ENCODE data around the gene RNF151. TPM values are rescaled to one million over a fixed set of nuclear protein-coding genes. Genes with fewer than 3 reads are reported as not detected.
A peak's percentile ranks its signal among the peaks of the same experiment; 100 is the strongest.
"Not testable (repeated sequence)": the region's sequence is repeated elsewhere in the genome, so short reads cannot be mapped to it uniquely, and the experiment has no call there.

RNF151 gene
- total RNA-seq, 1 donor from 2014 or later: not detected

GRCh38 chr16:1918351-1919326, 48.0 kb upstream of the RNF151 start, which contains the start of gene HS3ST6:
HS3ST6 (minus strand) TSS chr16:1918415; CDS start chr16:1918323, 92 bp downstream.
- no peak for FAIRE-seq
- no peak within 1 kb of the TSS for H3K4me3 Mint-ChIP-seq (ENCODE audit: unreplicated experiment)

GRCh38 chr16:1919327-1919998, 47.2 kb upstream of the RNF151 start:
- no peak overlapping the region for H3K4me2 ChIP-seq (ENCODE audit: low read length)
- H3K9ac ChIP-seq (ENCODE audit: low read length): no peak overlapping the region
- H3K9me3 ChIP-seq (ENCODE audit: insufficient read depth, low read depth, low read length): no peaks in the 10 kb centered on the region
- H3K4me1 Mint-ChIP-seq (ENCODE audit: low read depth, unreplicated experiment): peaks cover 2% of the 10 kb centered on the region
- no peak for FAIRE-seq
- no peaks in the 10 kb centered on the region for H3K4me1 ChIP-seq (ENCODE audit: insufficient read depth, low read length)
- H4K20me1 ChIP-seq (ENCODE audit: insufficient read depth, low read length): no peaks in the 10 kb centered on the region
- H3K9me3 Mint-ChIP-seq (ENCODE audit: unreplicated experiment): no peaks in the 10 kb centered on the region
- H3K36me3 Mint-ChIP-seq (ENCODE audit: low read depth, unreplicated experiment): no peaks in the 10 kb centered on the region
- DNase-seq (ENCODE audit: low read depth): no peak
- no peak overlapping the region for H3K4me3 ChIP-seq (ENCODE audit: insufficient read depth, low read depth, low read length)
- H2AFZ ChIP-seq (ENCODE audit: low read depth, low read length): no peak overlapping the region
- TF ChIP-seq CTCF (IDR thresholded peaks at IDR 0.05; ENCODE audit: insufficient read depth, low read depth, low read length) (no peak), EZH2 (IDR thresholded peaks at IDR 0.05; ENCODE audit: insufficient read depth, low read length) (no peak)
- H3K27me3 ChIP-seq (ENCODE audit: insufficient read depth, low read length): peaks cover 67% of the 10 kb centered on the region
- no peaks in the 10 kb centered on the region for H3K36me3 ChIP-seq (ENCODE audit: insufficient read depth, low read length)
- H3K4me3 Mint-ChIP-seq (ENCODE audit: unreplicated experiment): no peak overlapping the region
- H3K27ac ChIP-seq (ENCODE audit: low read depth, low read length): no peak overlapping the region
- no peaks in the 10 kb centered on the region for H3K79me2 ChIP-seq (ENCODE audit: insufficient read depth, low read length)
- no peak overlapping the region for H3K27ac Mint-ChIP-seq (ENCODE audit: unreplicated experiment)
- H3K27me3 Mint-ChIP-seq (ENCODE audit: low read depth, unreplicated experiment): peaks cover 61% of the 10 kb centered on the region

More at GRCh38 chr16:1918351-1919326, 48.0 kb upstream of the RNF151 start, which contains the start of gene HS3ST6:
- Mint-ChIP-seq H3K27ac (ENCODE audit: unreplicated experiment) (no peak within 1 kb of the TSS), H3K9me3 (ENCODE audit: unreplicated experiment) (no peaks in the 10 kb centered on the region), H3K27me3 (ENCODE audit: low read depth, unreplicated experiment) (peaks cover 63% of the 10 kb centered on the region), H3K4me1 (ENCODE audit: low read depth, unreplicated experiment) (peaks cover 2% of the 10 kb centered on the region), H3K36me3 (ENCODE audit: low read depth, unreplicated experiment) (no peaks in the 10 kb centered on the region)
- no peak for DNase-seq (ENCODE audit: low read depth)
- Histone ChIP-seq H3K9ac (ENCODE audit: low read length) (no peak within 1 kb of the TSS), H3K79me2 (ENCODE audit: insufficient read depth, low read length) (no peaks in the 10 kb centered on the region), H3K27me3 (ENCODE audit: insufficient read depth, low read length) (peaks cover 71% of the 10 kb centered on the region), H3K4me3 (ENCODE audit: insufficient read depth, low read depth, low read length) (no peak within 1 kb of the TSS), H3K4me1 (ENCODE audit: insufficient read depth, low read length) (no peaks in the 10 kb centered on the region), H3K4me2 (ENCODE audit: low read length) (no peak within 1 kb of the TSS), H2AFZ (ENCODE audit: low read depth, low read length) (no peak within 1 kb of the TSS), H4K20me1 (ENCODE audit: insufficient read depth, low read length) (no peaks in the 10 kb centered on the region), H3K9me3 (ENCODE audit: insufficient read depth, low read depth, low read length) (no peaks in the 10 kb centered on the region), H3K27ac (ENCODE audit: low read depth, low read length) (no peak within 1 kb of the TSS), H3K36me3 (ENCODE audit: insufficient read depth, low read length) (no peaks in the 10 kb centered on the region)
- TF ChIP-seq CTCF (IDR thresholded peaks at IDR 0.05; ENCODE audit: insufficient read depth, low read depth, low read length): no peak
- peak; percentile 62 for TF ChIP-seq EZH2 (IDR thresholded peaks at IDR 0.05; ENCODE audit: insufficient read depth, low read length)

GRCh38 chr16:1920122-1920521, 46.5 kb upstream of the RNF151 start:
- not testable (repeated sequence) for H3K4me1 Mint-ChIP-seq (ENCODE audit: low read depth, unreplicated experiment); H3K27ac ChIP-seq (ENCODE audit: low read depth, low read length); H3K4me2 ChIP-seq (ENCODE audit: low read length); DNase-seq (ENCODE audit: low read depth); H3K9me3 Mint-ChIP-seq (ENCODE audit: unreplicated experiment); H3K9ac ChIP-seq (ENCODE audit: low read length); H3K36me3 ChIP-seq (ENCODE audit: insufficient read depth, low read length); H4K20me1 ChIP-seq (ENCODE audit: insufficient read depth, low read length); H3K4me1 ChIP-seq (ENCODE audit: insufficient read depth, low read length); FAIRE-seq; H3K36me3 Mint-ChIP-seq (ENCODE audit: low read depth, unreplicated experiment); H3K27ac Mint-ChIP-seq (ENCODE audit: unreplicated experiment); H3K4me3 Mint-ChIP-seq (ENCODE audit: unreplicated experiment); H3K9me3 ChIP-seq (ENCODE audit: insufficient read depth, low read depth, low read length); H3K79me2 ChIP-seq (ENCODE audit: insufficient read depth, low read length); H3K4me3 ChIP-seq (ENCODE audit: insufficient read depth, low read depth, low read length); H2AFZ ChIP-seq (ENCODE audit: low read depth, low read length)
- H3K27me3 Mint-ChIP-seq (ENCODE audit: low read depth, unreplicated experiment): peaks cover 60% of the 10 kb centered on the region
- H3K27me3 ChIP-seq (ENCODE audit: insufficient read depth, low read length): peaks cover 62% of the 10 kb centered on the region

Measured in astrocyte (in vitro differentiated cells and primary cell).